CD4-positive, alpha-beta T cell treated with Interleukin-12 subunit alpha and Interleukin-12 subunit beta, for 1 hour (primary cell): ENCODE results near the gene ZNF316.

Experiments
- DNase-seq: peaks from one replicate; pipeline ENCODE4 v3.0.0-alpha.2; 2020

ZNF316 gene

DNA sequence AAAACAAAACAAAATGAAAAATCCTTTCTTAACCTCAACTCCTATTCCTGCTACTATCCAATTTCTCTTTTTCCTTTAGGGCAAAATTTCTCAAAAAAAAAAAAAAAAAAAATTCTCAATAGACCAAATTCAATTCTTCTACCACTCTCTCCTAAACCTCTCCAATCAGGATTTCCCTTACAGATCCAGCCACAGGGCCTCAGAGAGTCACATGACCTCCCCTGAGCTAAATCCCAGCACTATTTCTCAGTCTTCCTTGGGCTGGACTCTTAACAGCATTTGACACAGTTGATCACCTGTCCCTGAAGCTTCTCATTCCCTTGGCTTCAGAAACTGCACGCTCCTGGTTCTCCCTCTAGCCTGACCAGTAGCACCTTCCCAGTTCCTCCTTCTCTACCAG, 64.7 kb downstream of the ZNF316 start:
- no peak for DNase-seq
